Adrenal gland (tissue), 12 donors: ENCODE data around the gene SEC62. TPM values are rescaled to one million over a fixed set of nuclear protein-coding genes. Genes with fewer than 3 reads are reported as not detected.

ENCODE experiments used
- DNase-seq, 7 donors: peaks; one replicate each; pipeline ENCODE4 v3.0.0-alpha.2; 2019 to 2020
- H3K27ac ChIP-seq, 5 donors: fragments of 200-600 bp; sonication (generic) in 4 of 5; 1 replicate in 3 of 5; 2 replicates in 2 of 5; pipeline versions ENCODE4 v1.5.1 to v1.8.0; 2016 to 2020; ENCODE audit warnings: mild to moderate bottlenecking in 1 of 5
- H3K27me3 ChIP-seq: fragments of 200-600 bp; 2 replicates; pipeline ENCODE4 v1.8.0; 2021
- H3K36me3 ChIP-seq, 2 donors: fragments of 200-600 bp; replicated peaks in 1 of 2; 1 replicate in 1 of 2; 2 replicates in 1 of 2; pipeline versions ENCODE4 v1.5.1 to v1.8.0; 2018 to 2022
- H3K4me1 ChIP-seq, 2 donors: fragments of 200-600 bp; replicated peaks in 1 of 2; 1 replicate in 1 of 2; 2 replicates in 1 of 2; pipeline versions ENCODE4 v1.5.1 to v1.8.0; 2018 to 2021
- H3K4me3 ChIP-seq, 4 donors: fragments of 200-600 bp; sonication (generic) in 3 of 4; one replicate each; pipeline ENCODE4 v1.5.1; 2016 to 2018
- H3K9me3 ChIP-seq, 3 donors: fragments of 200-600 bp; sonication (generic) in 1 of 3; replicated peaks in 1 of 3; 1 replicate in 2 of 3; 2 replicates in 1 of 3; pipeline versions ENCODE4 v1.5.1 to v1.8.0; 2016 to 2021
- CTCF ChIP-seq, 6 experiments: fragments of 450-650 bp in 4 of 6; fragments of 200-600 bp in 2 of 6; sonication (generic) in 1 of 6; IDR thresholded peaks; 1 replicate in 5 of 6; 2 replicates in 1 of 6; pipeline versions ENCODE4 v1.5.1 to v1.8.0; 2016 to 2021; ENCODE audit warnings: antibody characterized with exemption in 6 of 6, mild to moderate bottlenecking in 2 of 6, moderate library complexity in 1 of 6
- POLR2A ChIP-seq, 2 donors: fragments of 450-650 bp; IDR thresholded peaks; one replicate each; pipeline ENCODE4 v1.6.1; 2017; ENCODE audit warnings: antibody characterized with exemption in 2 of 2, mild to moderate bottlenecking in 2 of 2, moderate library complexity in 1 of 2
- WGBS, 4 donors: extraction: QIAGEN DNeasy Blood & Tissue Kit in 2 of 4; methylation state at CpG; one replicate each; pipeline versions ENCODE4 v1.1.5 to v1.1.7; 2013 to 2017; 5-methylcytosine and 5-hydroxymethylcytosine counted together
- intact Hi-C, 2 donors: fragments of 100-400 bp; cut with DNase I; formaldehyde crosslinking; loops; one replicate each; pipeline versions ENCODE4 v1.14.1 to v1.15.0; 2022 to 2023
- polyA plus RNA-seq, 3 donors: library from polyadenylated mRNA; stranded (reverse); fragments of 200-250 nt in 2 of 3; fragments of 350-450 nt in 1 of 3; fragmentation: Illumina TruSeq in 1 of 3; extraction: RNeasy Lipid Tissue Mini Kit (QIAGEN cat#74804) in 1 of 3; gene quantifications; one replicate each; pipeline ENCODE4 v1.2.3, GENCODE V29; 2013 to 2014
- total RNA-seq, 9 donors: library from RNA; depleted of rRNA in 4 of 9; stranded (reverse); fragments of >200 nt in 4 of 9; fragments of 120-200 nt in 1 of 9; fragmentation: NEBNext Ultra II Directional in 1 of 9; extraction: Animal tissue kit (Norgen Biotek cat#: 25700) in 1 of 9; gene quantifications; one replicate each; pipeline versions ENCODE4 v1.1.0 to v1.2.4, GENCODE V29; 2013 to 2023
- donor health status: healthy with polysubstance abuse.
- donor health status: Bipolar disorder and iron deficiency.
- donor health status: DM: yes; HTN: yes; CAD: no.
- donor health status: DM: no; HTN: no; CAD: no.
- donor health status: DM: no; HTN: no; CAD: no.
- donor health status: DM: yes; HTN: yes; CAD: no.

Gene SEC62
- total and polyA plus RNA-seq, 12 donors: 41.1 to 267 (median 148) TPM

- no peak for DNase-seq
- intact Hi-C loops: no loop called here
- Histone ChIP-seq H3K27me3 (no peaks in the 10 kb centered on the region), H3K4me1 (no peaks in the 10 kb centered on the region), H3K36me3 (no peaks in the 10 kb centered on the region), H3K27ac (no peak overlapping the region), H3K9me3 (no peaks in the 10 kb centered on the region), H3K4me3 (no peak overlapping the region)
- TF ChIP-seq POLR2A (IDR thresholded peaks at IDR 0.05): no peak
- TF ChIP-seq CTCF (IDR thresholded peaks at IDR 0.05): no peak
- WGBS, 4 donors: 74 to 81% (median 78%) methylated on average over 2 of the region's 2 CpGs
These were observed 11.2 kb upstream of the SEC62 start for GRCh38 chr3:169955406-169955805.

GRCh38 chr3:169964176-169964575, 2.4 kb upstream of the SEC62 start:
- DNase-seq: no peak
- Histone ChIP-seq H3K27ac (no peak overlapping the region), H3K4me3 (no peak overlapping the region), H3K36me3 (no peaks in the 10 kb centered on the region), H3K9me3 (no peaks in the 10 kb centered on the region), H3K27me3 (no peaks in the 10 kb centered on the region), H3K4me1 (peaks cover 18 to 20% of the 10 kb centered on the region in 2 donors)
- intact Hi-C loops: loop anchor here in 1 of 2 donors (10.0 kb wide), 1 partner anchor 99 kb away; the partner anchor contains the start of gene LRRC31
- TF ChIP-seq CTCF (IDR thresholded peaks at IDR 0.05) (no peak), POLR2A (IDR thresholded peaks at IDR 0.05) (no peak)
- WGBS, 4 donors: 32 to 52% (median 46%) methylated on average over 2 of the region's 2 CpGs

GRCh38 chr3:169965562-169966427, 812 bp upstream of the SEC62 start:
- 63 to 66% (median 64%) methylated on average over 21 of the region's 21 CpGs for WGBS, 4 donors
- intact Hi-C loops: loop anchor here in 1 of 2 donors (10.0 kb wide), 1 partner anchor 101 kb away; the partner anchor contains the start of gene LRRC31
- Histone ChIP-seq H3K9me3 (no peaks in the 10 kb centered on the region), H3K36me3 (no peaks in the 10 kb centered on the region), H3K27ac (peak overlapping the region in 4 of 5 donors; percentile 93 to 100 (median 96)), H3K4me1 (peaks cover 22 to 33% of the 10 kb centered on the region in 2 donors), H3K27me3 (no peaks in the 10 kb centered on the region), H3K4me3 (peak overlapping the region; percentile 42 to 86 (median 73))
- DNase-seq: no peak
- no peak for TF ChIP-seq POLR2A (IDR thresholded peaks at IDR 0.05)
- TF ChIP-seq CTCF (IDR thresholded peaks at IDR 0.05): no peak
